K562 (cell line): ENCODE results near the gene PIK3CD. TPM values are rescaled to one million over a fixed set of nuclear protein-coding genes. Genes with fewer than 3 reads are reported as not detected.

Source experiments
- ATAC-seq: fragments of 200-7000 bp; cut with Tn5 transposase; 3 replicates; pipeline ENCODE4 v1.9.1; 2020; ENCODE audit warnings: moderate library complexity
- BruUV-seq: library from RNA; stranded (reverse); fragments of 400-500 nt; replicated peaks from 2 replicates; lab custom pipeline; 2021; lab: Mats Ljungman, UMichigan
- CTCF ChIA-PET: fragments of 300-600 bp; formaldehyde crosslinking; extraction: SDS; loops from one replicate; lab custom pipeline; 2021; ENCODE audit warnings: low intra/inter-chr PET ratio; lab: Yijun Ruan, JAX
- POLR2A ChIA-PET: fragments of 300-600, 350-650 bp; sonication (Branson Sonifier 250); formaldehyde crosslinking; extraction: SDS; loops from one replicate; lab custom pipeline; 2021; ENCODE audit warnings: antibody characterized with exemption, inconsistent platforms; lab: Yijun Ruan, JAX
- DNase-seq, 4 experiments: peaks; one replicate each; pipeline versions ENCODE4 v3.0.0 to v3.0.0-alpha.2; 2011 to 2018; ENCODE audit warnings: low spot score in 3 of 4, mixed read lengths in 3 of 4; ENCODE audit errors: extremely low read depth in 1 of 4
- FAIRE-seq: peaks from 2 replicates; lab custom pipeline; 2011; peaks lifted over from hg19 to GRCh38; lab: Jason Lieb, UNC
- H2AFZ ChIP-seq: 2 replicates; pipeline ENCODE4 v1.6.0; 2011; ENCODE audit warnings: low read depth, low read length, control low read depth, inconsistent platforms
- H3K27ac ChIP-seq: fragments of 200-600 bp; 3 replicates; pipeline ENCODE4 v1.8.0; 2011; ENCODE audit warnings: low read depth, mild to moderate bottlenecking, control low read depth, inconsistent platforms, low read length, moderate library complexity, mixed read lengths; ENCODE audit errors: extremely low read depth
- H3K27me3 ChIP-seq, 2 experiments: fragments of 300-600 bp in 1 of 2; 2 replicates in 1 of 2; 3 replicates in 1 of 2; pipeline versions ENCODE4 v1.6.0 to v1.8.0; 2011; ENCODE audit warnings: inconsistent platforms in 2 of 2, low read length in 2 of 2, mild to moderate bottlenecking in 1 of 2, mixed read lengths in 1 of 2, moderate library complexity in 1 of 2; ENCODE audit not compliant: control insufficient read depth in 2 of 2, insufficient read depth in 2 of 2
- H3K36me3 ChIP-seq: fragments of 300-600 bp; 3 replicates; pipeline ENCODE4 v1.8.0; 2011; ENCODE audit warnings: mild to moderate bottlenecking, low read length, inconsistent platforms; ENCODE audit not compliant: control insufficient read depth, insufficient read depth
- H3K4me1 ChIP-seq, 2 experiments: fragments of 200-600 bp in 1 of 2; replicated peaks in 1 of 2; 2 replicates in 1 of 2; 3 replicates in 1 of 2; pipeline versions ENCODE4 v1.5.1 to v1.8.0; 2011; ENCODE audit warnings: inconsistent platforms in 2 of 2, low read length in 2 of 2, mild to moderate bottlenecking in 1 of 2, mixed read lengths in 1 of 2, moderate library complexity in 1 of 2; ENCODE audit not compliant: control insufficient read depth in 2 of 2, insufficient read depth in 2 of 2
- H3K4me2 ChIP-seq: 2 replicates; pipeline ENCODE4 v1.6.1; 2011; ENCODE audit warnings: low read length, control low read depth, inconsistent platforms, mixed read lengths; ENCODE audit not compliant: insufficient read depth
- H3K4me3 ChIP-seq: fragments of 200-600 bp; sonication (generic), shearing (Covaris generic); 2 replicates; pipeline ENCODE4 v1.5.1; 2016; ENCODE audit warnings: control low read depth, inconsistent platforms
- H3K79me2 ChIP-seq: fragments of 200-600 bp; 3 replicates; pipeline ENCODE4 v1.8.0; 2011; ENCODE audit warnings: low read length, inconsistent platforms; ENCODE audit not compliant: control insufficient read depth, insufficient read depth
- H3K9ac ChIP-seq, 2 experiments: 2 replicates each; pipeline versions ENCODE4 v1.6.0 to v1.6.1; 2011; ENCODE audit warnings: low read depth in 2 of 2, low read length in 2 of 2, control low read depth in 1 of 2, inconsistent platforms in 1 of 2, mild to moderate bottlenecking in 1 of 2, mixed read lengths in 1 of 2; ENCODE audit not compliant: insufficient read depth in 1 of 2
- H3K9me1 ChIP-seq: one replicate; pipeline ENCODE4 v1.6.0; 2011; ENCODE audit warnings: inconsistent platforms, mild to moderate bottlenecking, low read length, moderate library complexity; ENCODE audit not compliant: control insufficient read depth, insufficient read depth
- H3K9me3 ChIP-seq: replicated peaks from 2 replicates; pipeline ENCODE4 v1.5.1; 2011; ENCODE audit warnings: low read depth, low read length, inconsistent platforms; ENCODE audit not compliant: control insufficient read depth, insufficient read depth
- H4K20me1 ChIP-seq: replicated peaks from 2 replicates; pipeline ENCODE4 v1.6.1; 2011; ENCODE audit warnings: low read length, inconsistent platforms, mixed read lengths; ENCODE audit not compliant: control insufficient read depth, insufficient read depth
- DNMT1 ChIP-seq: fragments of 450-650 bp; IDR thresholded peaks from 2 replicates; pipeline ENCODE4 v1.6.1; 2016; ENCODE audit warnings: antibody characterized with exemption, mild to moderate bottlenecking
- KLF1 ChIP-seq: fragments of 450-650 bp; IDR thresholded peaks from 2 replicates; pipeline ENCODE4 v1.6.1; 2016; ENCODE audit warnings: missing genetic modification characterization, missing compliant biosample characterization
- RBM14 ChIP-seq: fragments of 200-400 bp; formaldehyde crosslinking; IDR thresholded peaks from 2 replicates; pipeline ENCODE4 v1.6.1; 2018; ENCODE audit warnings: low read depth, mild to moderate bottlenecking, low read length, moderate library complexity, borderline replicate concordance; ENCODE audit not compliant: insufficient read depth
- RFX7 ChIP-seq: fragments of 250-450 bp; sonication (Bioruptor Pico); IDR thresholded peaks from 2 replicates; pipeline ENCODE4 v1.5.1; 2021; ENCODE audit warnings: mild to moderate bottlenecking
- SMAD2 ChIP-seq: fragments of 150-350 bp; IDR thresholded peaks from 2 replicates; pipeline ENCODE4 v1.6.1; 2014; ENCODE audit warnings: low read depth, mild to moderate bottlenecking, low read length
- SMC3 ChIP-seq: conservative IDR thresholded peaks from 2 replicates; pipeline ENCODE4 v1.6.1; 2011; ENCODE audit warnings: low read depth, low read length, improper control_type of control experiment; ENCODE audit not compliant: insufficient read depth
- SOX6 ChIP-seq: fragments of 450-650 bp; IDR thresholded peaks from 2 replicates; pipeline ENCODE4 v1.6.1; 2014; ENCODE audit warnings: mild to moderate bottlenecking
- SP2 ChIP-seq: IDR thresholded peaks from 2 replicates; pipeline ENCODE4 v1.6.1; 2011; ENCODE audit warnings: mild to moderate bottlenecking, low read depth, low read length, moderate library complexity; ENCODE audit not compliant: poor library complexity, severe bottlenecking; ENCODE audit errors: extremely low read depth
- TEAD2 ChIP-seq: fragments of 450-650 bp; IDR thresholded peaks from 2 replicates; pipeline ENCODE4 v1.6.1; 2016; ENCODE audit warnings: missing genetic modification characterization, control low read depth, missing compliant biosample characterization
- ZNF324 ChIP-seq: fragments of 250-450 bp; sonication (Bioruptor Pico); IDR thresholded peaks from 2 replicates; pipeline ENCODE4 v1.4.0; 2020; ENCODE audit warnings: mild to moderate bottlenecking
- WGBS: fragments of 100-300 bp; shearing (Covaris generic); methylation state at CpG from one replicate; pipeline ENCODE4 v1.1.6; 2016; ENCODE audit warnings: low coverage, mixed read lengths; ENCODE audit not compliant: insufficient coverage; ENCODE audit errors: missing lambda C conversion rate; 5-methylcytosine and 5-hydroxymethylcytosine counted together
- in situ Hi-C: fragments of 300-500 bp; cut with MboI; formaldehyde crosslinking; loops from 4 replicates; pipeline ENCODE4 v1.15.0; 2018; ENCODE audit warnings: inconsistent platforms, mixed read lengths
- intact Hi-C: fragments of 100-400 bp; cut with micrococcal nuclease; formaldehyde crosslinking; loops from 2 replicates; pipeline ENCODE4 v1.14.2; 2022
- polyA plus RNA-seq, 8 experiments: library from polyadenylated mRNA; depleted of rRNA in 4 of 8; stranded (reverse) in 5 of 8; unstranded in 3 of 8; fragments of >200 nt; fragmentation: Nextera tagmentation in 2 of 8; fragmentation: Illumina TruSeq in 1 of 8; extraction: Ambion mirVana in 2 of 8; extraction: Trizol in 1 of 8; gene quantifications; 2 replicates each; pipeline versions ENCODE4 v1.2.1 to v1.2.3, GENCODE V29; 2011 to 2014; ENCODE audit warnings: inconsistent platforms in 1 of 8, missing spikeins in 1 of 8
- total RNA-seq, 7 experiments: library from RNA; depleted of rRNA in 6 of 7; stranded (reverse); fragments of >200 nt in 6 of 7; fragmentation: Illumina TruSeq in 2 of 7; extraction: Trizol in 2 of 7; gene quantifications; 2 replicates each; pipeline versions ENCODE4 v1.2.1 to v1.2.3, GENCODE V29; 2011 to 2021; ENCODE audit warnings: low replicate concordance in 1 of 7
- TF ChIP-seq, protein P1 (sequence below): fragments of 450-650 bp; IDR thresholded peaks from 2 replicates; pipeline ENCODE4 v1.6.1; 2016; ENCODE audit warnings: missing biosample characterization, missing genetic modification characterization
- TF ChIP-seq, protein P2 (sequence below): fragments of 250-450 bp; sonication (Bioruptor Pico); IDR thresholded peaks from 2 replicates; pipeline ENCODE4 v1.4.0; 2020; ENCODE audit warnings: borderline replicate concordance
- TF ChIP-seq, protein P3 (sequence below): fragments of 450-650 bp; IDR thresholded peaks from 2 replicates; pipeline ENCODE4 v1.6.1; 2017; ENCODE audit warnings: antibody characterized with exemption, mild to moderate bottlenecking
- TF ChIP-seq, protein P4 (sequence below): fragments of 250-450 bp; sonication (Bioruptor Pico); IDR thresholded peaks from 2 replicates; pipeline ENCODE4 v1.5.0; 2021; ENCODE audit warnings: mild to moderate bottlenecking, borderline replicate concordance

Gene PIK3CD
- total and polyA plus RNA-seq, 9 of the 15 experiments (the other 6 are each of a cell fraction or from before 2014, with no cell fraction given), result 1.8 to 20.8 (median 7.2) TPM

DNA sequence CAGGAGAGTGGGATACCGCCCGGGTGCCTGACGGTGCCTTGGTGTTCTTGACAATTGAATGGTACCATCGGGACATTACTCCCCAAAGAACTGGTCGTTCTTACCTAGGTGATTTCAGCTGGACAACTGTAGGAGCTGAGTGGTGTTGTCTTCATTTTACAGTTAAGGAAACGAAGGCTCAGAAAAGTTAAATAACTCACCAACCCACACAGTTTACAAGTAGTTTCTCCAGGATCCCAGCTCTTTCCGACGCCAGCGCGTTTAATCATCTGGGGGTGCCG lies 1.6 kb downstream of the PIK3CD start:
- no peak overlapping the region for H3K4me2 ChIP-seq
- no peaks in the 10 kb centered on the region for H3K36me3 ChIP-seq
- H3K27ac ChIP-seq, result no peak overlapping the region
- no peak for ATAC-seq
- no peaks in the 10 kb centered on the region for H4K20me1 ChIP-seq
- 61% methylated on average over 11 of the region's 11 CpGs for WGBS
- peaks cover 20 to 45% of the 10 kb centered on the region in 2 experiments for H3K4me1 ChIP-seq
- H2AFZ ChIP-seq, result no peak overlapping the region
- intact Hi-C loops (no loop called here), in situ Hi-C loops (no loop called here)
- no peak overlapping the region for H3K4me3 ChIP-seq
- no peaks in the 10 kb centered on the region for H3K79me2 ChIP-seq
- H3K9me3 ChIP-seq, result no peaks in the 10 kb centered on the region
- no TSS peak for BruUV-seq
- H3K27me3 ChIP-seq, result peaks cover 6 to 9% of the 10 kb centered on the region in 2 experiments; a peak in 3 of 5 replicates
- ChIA-PET CTCF (no interaction called here), POLR2A (interaction anchor here (0.8 to 1.7 kb wide), 3 partner anchors 8 to 311 kb away, joined by 3 to 6 read pairs (median 3); no protein-coding TSS in a partner anchor)
- FAIRE-seq, result no peak
- no peaks in the 10 kb centered on the region for H3K9me1 ChIP-seq
- H3K9ac ChIP-seq, result no peak overlapping the region; a peak in 1 of 4 replicates
- DNase-seq, result no peak
- TF ChIP-seq ZNF324 (CRISPR knock-in tag) (no peak), SMC3 (no peak), RFX7 (no peak), TEAD2 (tag) (no peak), SMAD2 (no peak), DNMT1 (no peak), SP2 (no peak), SOX6 (no peak), RBM14 (no peak), KLF1 (tag) (no peak)
- TF ChIP-seq, protein P1, sequence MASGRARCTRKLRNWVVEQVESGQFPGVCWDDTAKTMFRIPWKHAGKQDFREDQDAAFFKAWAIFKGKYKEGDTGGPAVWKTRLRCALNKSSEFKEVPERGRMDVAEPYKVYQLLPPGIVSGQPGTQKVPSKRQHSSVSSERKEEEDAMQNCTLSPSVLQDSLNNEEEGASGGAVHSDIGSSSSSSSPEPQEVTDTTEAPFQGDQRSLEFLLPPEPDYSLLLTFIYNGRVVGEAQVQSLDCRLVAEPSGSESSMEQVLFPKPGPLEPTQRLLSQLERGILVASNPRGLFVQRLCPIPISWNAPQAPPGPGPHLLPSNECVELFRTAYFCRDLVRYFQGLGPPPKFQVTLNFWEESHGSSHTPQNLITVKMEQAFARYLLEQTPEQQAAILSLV (tag), result no peak
- TF ChIP-seq, protein P2, sequence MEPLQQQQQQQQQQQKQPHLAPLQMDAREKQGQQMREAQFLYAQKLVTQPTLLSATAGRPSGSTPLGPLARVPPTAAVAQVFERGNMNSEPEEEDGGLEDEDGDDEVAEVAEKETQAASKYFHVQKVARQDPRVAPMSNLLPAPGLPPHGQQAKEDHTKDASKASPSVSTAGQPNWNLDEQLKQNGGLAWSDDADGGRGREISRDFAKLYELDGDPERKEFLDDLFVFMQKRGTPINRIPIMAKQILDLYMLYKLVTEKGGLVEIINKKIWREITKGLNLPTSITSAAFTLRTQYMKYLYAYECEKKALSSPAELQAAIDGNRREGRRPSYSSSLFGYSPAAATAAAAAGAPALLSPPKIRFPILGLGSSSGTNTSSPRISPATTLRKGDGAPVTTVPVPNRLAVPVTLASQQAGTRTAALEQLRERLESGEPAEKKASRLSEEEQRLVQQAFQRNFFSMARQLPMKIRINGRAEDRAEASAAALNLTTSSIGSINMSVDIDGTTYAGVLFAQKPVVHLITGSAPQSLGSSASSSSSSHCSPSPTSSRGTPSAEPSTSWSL, result no peak
- TF ChIP-seq, protein P3, sequence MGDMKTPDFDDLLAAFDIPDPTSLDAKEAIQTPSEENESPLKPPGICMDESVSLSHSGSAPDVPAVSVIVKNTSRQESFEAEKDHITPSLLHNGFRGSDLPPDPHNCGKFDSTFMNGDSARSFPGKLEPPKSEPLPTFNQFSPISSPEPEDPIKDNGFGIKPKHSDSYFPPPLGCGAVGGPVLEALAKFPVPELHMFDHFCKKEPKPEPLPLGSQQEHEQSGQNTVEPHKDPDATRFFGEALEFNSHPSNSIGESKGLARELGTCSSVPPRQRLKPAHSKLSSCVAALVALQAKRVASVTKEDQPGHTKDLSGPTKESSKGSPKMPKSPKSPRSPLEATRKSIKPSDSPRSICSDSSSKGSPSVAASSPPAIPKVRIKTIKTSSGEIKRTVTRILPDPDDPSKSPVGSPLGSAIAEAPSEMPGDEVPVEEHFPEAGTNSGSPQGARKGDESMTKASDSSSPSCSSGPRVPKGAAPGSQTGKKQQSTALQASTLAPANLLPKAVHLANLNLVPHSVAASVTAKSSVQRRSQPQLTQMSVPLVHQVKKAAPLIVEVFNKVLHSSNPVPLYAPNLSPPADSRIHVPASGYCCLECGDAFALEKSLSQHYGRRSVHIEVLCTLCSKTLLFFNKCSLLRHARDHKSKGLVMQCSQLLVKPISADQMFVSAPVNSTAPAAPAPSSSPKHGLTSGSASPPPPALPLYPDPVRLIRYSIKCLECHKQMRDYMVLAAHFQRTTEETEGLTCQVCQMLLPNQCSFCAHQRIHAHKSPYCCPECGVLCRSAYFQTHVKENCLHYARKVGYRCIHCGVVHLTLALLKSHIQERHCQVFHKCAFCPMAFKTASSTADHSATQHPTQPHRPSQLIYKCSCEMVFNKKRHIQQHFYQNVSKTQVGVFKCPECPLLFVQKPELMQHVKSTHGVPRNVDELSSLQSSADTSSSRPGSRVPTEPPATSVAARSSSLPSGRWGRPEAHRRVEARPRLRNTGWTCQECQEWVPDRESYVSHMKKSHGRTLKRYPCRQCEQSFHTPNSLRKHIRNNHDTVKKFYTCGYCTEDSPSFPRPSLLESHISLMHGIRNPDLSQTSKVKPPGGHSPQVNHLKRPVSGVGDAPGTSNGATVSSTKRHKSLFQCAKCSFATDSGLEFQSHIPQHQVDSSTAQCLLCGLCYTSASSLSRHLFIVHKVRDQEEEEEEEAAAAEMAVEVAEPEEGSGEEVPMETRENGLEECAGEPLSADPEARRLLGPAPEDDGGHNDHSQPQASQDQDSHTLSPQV, result no peak
- TF ChIP-seq, protein P4, sequence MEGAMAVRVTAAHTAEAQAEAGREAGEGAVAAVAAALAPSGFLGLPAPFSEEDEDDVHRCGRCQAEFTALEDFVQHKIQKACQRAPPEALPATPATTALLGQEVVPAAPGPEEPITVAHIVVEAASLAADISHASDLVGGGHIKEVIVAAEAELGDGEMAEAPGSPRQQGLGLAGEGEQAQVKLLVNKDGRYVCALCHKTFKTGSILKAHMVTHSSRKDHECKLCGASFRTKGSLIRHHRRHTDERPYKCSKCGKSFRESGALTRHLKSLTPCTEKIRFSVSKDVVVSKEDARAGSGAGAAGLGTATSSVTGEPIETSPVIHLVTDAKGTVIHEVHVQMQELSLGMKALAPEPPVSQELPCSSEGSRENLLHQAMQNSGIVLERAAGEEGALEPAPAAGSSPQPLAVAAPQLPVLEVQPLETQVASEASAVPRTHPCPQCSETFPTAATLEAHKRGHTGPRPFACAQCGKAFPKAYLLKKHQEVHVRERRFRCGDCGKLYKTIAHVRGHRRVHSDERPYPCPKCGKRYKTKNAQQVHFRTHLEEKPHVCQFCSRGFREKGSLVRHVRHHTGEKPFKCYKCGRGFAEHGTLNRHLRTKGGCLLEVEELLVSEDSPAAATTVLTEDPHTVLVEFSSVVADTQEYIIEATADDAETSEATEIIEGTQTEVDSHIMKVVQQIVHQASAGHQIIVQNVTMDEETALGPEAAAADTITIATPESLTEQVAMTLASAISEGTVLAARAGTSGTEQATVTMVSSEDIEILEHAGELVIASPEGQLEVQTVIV, result no peak
